Neuron (in vitro differentiated cells): ENCODE measurements around the gene RPN2.

Experiments
- H2AFZ ChIP-seq: one replicate; pipeline ENCODE4 v1.6.1; 2013; ENCODE audit warnings: low read depth, mild to moderate bottlenecking, inconsistent platforms, low read length, moderate library complexity
- H3K27me3 ChIP-seq: one replicate; pipeline ENCODE4 v1.6.1; 2013; ENCODE audit warnings: low read length; ENCODE audit not compliant: insufficient read depth
- H3K36me3 ChIP-seq: one replicate; pipeline ENCODE4 v1.6.1; 2013; ENCODE audit warnings: low read length; ENCODE audit not compliant: insufficient read depth
- H3K4me1 ChIP-seq: one replicate; pipeline ENCODE4 v1.6.1; 2013; ENCODE audit warnings: low read length; ENCODE audit not compliant: insufficient read depth
- H3K4me3 ChIP-seq: 2 replicates; pipeline ENCODE4 v1.5.1; 2013; ENCODE audit warnings: mild to moderate bottlenecking, low read length, moderate library complexity
- H3K9me3 ChIP-seq: one replicate; pipeline ENCODE4 v1.6.1; 2013; ENCODE audit warnings: low read length

RPN2 gene

DNA sequence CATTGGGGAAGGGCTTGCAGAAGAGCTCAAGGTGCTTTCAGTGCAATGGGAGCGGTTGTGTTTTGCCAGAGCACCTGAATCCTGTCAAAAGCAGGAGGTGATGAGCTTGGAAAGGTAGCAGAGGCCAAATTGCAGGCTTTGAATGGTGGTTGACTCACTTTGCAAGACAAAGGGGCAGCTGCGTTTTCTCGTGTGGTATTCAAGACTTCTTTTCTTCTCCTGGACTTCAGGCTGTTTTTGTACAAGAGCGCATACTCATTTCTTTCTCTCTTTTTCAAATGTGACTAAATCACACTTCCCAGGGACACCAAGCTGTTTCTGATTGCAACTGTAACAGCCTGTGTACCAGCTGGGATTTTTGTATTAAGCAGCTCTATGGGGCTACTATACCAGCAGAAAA lies 50.2 kb downstream of the RPN2 start:
- no peak overlapping the region for H2AFZ ChIP-seq
- peaks cover 86% of the 10 kb centered on the region for H3K36me3 ChIP-seq
- H3K4me1 ChIP-seq = peaks cover 23% of the 10 kb centered on the region
- H3K4me3 ChIP-seq = no peak overlapping the region
- H3K9me3 ChIP-seq = no peaks in the 10 kb centered on the region
- H3K27me3 ChIP-seq = no peaks in the 10 kb centered on the region

GRCh38 chr20:37230200-37230599 lies 51.1 kb downstream of the RPN2 start:
- Histone ChIP-seq H3K36me3 (peaks cover 86% of the 10 kb centered on the region), H3K4me3 (no peak overlapping the region), H2AFZ (no peak overlapping the region), H3K4me1 (peaks cover 23% of the 10 kb centered on the region), H3K27me3 (no peaks in the 10 kb centered on the region), H3K9me3 (no peaks in the 10 kb centered on the region)

DNA sequence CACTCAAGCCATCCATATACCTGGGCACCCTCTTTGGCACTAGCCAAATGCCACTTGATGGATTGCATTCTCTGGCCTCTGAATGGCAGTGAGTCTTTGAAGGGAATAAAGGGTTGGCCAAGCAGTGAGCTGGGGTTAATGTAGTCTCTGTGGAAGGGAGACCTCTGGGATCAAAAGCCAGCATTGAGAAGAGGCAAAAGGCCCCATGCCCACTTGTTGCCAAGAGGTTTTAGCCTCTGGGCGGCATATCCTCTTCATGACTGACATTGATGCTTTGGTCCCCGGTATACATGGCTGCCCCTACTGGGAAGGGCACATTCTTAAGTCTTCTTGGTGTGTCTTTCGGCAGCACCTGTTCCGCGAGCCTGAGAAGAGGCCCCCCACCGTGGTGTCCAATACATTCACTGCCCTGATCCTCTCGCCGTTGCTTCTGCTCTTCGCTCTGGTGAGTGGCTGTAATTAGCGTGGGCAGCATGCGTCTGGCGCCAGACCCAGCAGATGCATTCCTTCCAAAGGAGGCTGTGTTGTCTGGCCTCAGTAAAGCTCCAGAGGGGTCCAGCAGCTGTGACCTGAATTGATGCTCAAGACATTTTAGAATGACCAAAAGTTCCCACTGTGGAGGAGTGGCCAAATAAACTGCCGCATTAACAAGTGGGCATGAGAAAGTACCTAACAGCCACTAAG lies 53.0 kb downstream of the RPN2 start:
- Histone ChIP-seq H3K36me3 (peaks cover 85% of the 10 kb centered on the region), H2AFZ (no peak overlapping the region), H3K4me3 (no peak overlapping the region), H3K9me3 (no peaks in the 10 kb centered on the region), H3K27me3 (no peaks in the 10 kb centered on the region), H3K4me1 (peaks cover 23% of the 10 kb centered on the region)

DNA sequence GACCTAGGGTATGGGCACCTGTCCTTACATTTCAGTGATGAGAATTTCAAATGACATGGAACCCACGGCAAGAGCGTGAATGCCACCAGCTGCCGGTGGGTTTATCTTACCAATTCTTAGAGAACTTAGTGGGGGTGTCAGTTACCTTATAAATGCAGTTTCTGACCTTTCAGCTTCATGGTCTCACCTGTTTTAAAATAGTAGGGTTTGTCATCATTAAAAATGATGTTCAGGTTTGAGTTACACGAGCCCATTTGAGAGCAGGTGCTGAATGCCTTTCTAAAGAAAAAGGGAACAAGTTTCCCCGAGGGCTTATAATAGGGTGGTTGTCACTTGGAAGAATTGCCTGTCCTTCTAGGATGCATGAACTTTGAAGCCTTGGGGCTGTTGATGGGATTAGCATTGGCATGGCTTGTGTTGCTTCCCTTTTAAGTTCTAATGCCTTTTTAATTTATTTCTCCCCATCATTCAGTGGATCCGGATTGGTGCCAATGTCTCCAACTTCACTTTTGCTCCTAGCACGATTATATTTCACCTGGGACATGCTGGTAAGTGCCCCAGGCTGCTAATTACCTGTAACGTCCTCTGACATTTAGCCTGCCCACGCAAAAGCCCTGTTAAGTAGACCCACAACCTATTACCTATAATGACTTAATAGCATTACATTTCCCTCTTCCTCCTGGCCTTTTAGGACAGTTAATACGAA lies 54.6 kb downstream of the RPN2 start:
- no peaks in the 10 kb centered on the region for H3K9me3 ChIP-seq

GRCh38 chr20:37234254-37234581 lies 55.1 kb downstream of the RPN2 start:
- no peak overlapping the region for H3K4me3 ChIP-seq
- peaks cover 88% of the 10 kb centered on the region for H3K36me3 ChIP-seq
- no peaks in the 10 kb centered on the region for H3K9me3 ChIP-seq
- H3K4me1 ChIP-seq = peaks cover 23% of the 10 kb centered on the region
- H2AFZ ChIP-seq = no peak overlapping the region
- no peaks in the 10 kb centered on the region for H3K27me3 ChIP-seq

More for the DNA sequence above, 54.6 kb downstream of the RPN2 start:
- Histone ChIP-seq H3K27me3 (no peaks in the 10 kb centered on the region), H3K4me1 (peaks cover 23% of the 10 kb centered on the region), H3K4me3 (no peak overlapping the region), H3K36me3 (peaks cover 84% of the 10 kb centered on the region), H2AFZ (no peak overlapping the region)

GRCh38 chr20:37235065-37235464 lies 55.9 kb downstream of the RPN2 start:
- no peaks in the 10 kb centered on the region for H3K9me3 ChIP-seq
- no peak overlapping the region for H2AFZ ChIP-seq
- H3K36me3 ChIP-seq = peaks cover 93% of the 10 kb centered on the region
- H3K27me3 ChIP-seq = no peaks in the 10 kb centered on the region
- peaks cover 20% of the 10 kb centered on the region for H3K4me1 ChIP-seq
- H3K4me3 ChIP-seq = no peak overlapping the region

DNA sequence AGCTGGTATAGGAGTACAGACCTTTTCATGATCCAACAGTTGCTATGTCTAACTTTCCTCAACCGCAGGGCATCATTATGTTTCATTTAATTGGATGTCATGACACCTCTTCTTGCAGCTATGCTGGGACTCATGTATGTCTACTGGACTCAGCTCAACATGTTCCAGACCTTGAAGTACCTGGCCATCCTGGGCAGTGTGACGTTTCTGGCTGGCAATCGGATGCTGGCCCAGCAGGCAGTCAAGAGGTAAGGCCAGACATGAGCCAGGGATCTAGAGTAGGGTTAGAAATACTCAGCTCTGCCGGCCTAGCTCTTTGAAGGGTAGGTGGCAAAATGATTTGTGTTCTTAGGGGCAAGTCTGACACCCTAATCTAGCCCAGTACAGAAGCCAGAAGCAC lies 57.3 kb downstream of the RPN2 start:
- no peak overlapping the region for H3K4me3 ChIP-seq
- H3K36me3 ChIP-seq = peaks cover 93% of the 10 kb centered on the region
- H2AFZ ChIP-seq = no peak overlapping the region
- H3K9me3 ChIP-seq = no peaks in the 10 kb centered on the region
- peaks cover 16% of the 10 kb centered on the region for H3K4me1 ChIP-seq
- H3K27me3 ChIP-seq = no peaks in the 10 kb centered on the region

GRCh38 chr20:37237656-37238055 lies 58.5 kb downstream of the RPN2 start:
- Histone ChIP-seq H3K27me3 (no peaks in the 10 kb centered on the region), H3K9me3 (no peaks in the 10 kb centered on the region), H3K4me1 (peaks cover 16% of the 10 kb centered on the region), H3K4me3 (no peak overlapping the region), H3K36me3 (peaks cover 93% of the 10 kb centered on the region), H2AFZ (no peak overlapping the region)

DNA sequence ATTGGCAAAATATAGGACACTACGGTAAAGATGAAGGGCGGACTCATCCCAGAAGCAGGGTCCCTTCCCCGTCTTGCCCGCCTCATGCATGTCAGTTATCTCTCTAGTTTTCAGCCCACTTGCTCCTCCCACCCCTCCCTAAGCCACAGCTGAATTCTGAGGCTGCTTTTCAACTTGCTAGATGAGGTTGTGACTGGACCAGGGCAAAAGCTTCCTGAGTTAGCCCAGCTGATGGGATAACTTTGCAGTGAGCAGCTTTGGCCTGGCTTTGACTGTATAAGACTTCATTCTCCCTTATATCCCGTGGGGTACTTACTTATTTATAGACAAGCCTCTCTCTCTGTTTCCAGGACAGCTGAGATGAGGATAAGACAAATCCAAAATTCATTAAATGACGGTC lies 59.3 kb downstream of the RPN2 start:
- H3K4me1 ChIP-seq = peaks cover 16% of the 10 kb centered on the region
- H2AFZ ChIP-seq = no peak overlapping the region
- H3K9me3 ChIP-seq = no peaks in the 10 kb centered on the region
- peaks cover 94% of the 10 kb centered on the region for H3K36me3 ChIP-seq
- no peak overlapping the region for H3K4me3 ChIP-seq
- no peaks in the 10 kb centered on the region for H3K27me3 ChIP-seq

GRCh38 chr20:37238935-37239451 lies 59.9 kb downstream of the RPN2 start:
- H3K4me1 ChIP-seq = peaks cover 16% of the 10 kb centered on the region
- no peaks in the 10 kb centered on the region for H3K27me3 ChIP-seq

DNA sequence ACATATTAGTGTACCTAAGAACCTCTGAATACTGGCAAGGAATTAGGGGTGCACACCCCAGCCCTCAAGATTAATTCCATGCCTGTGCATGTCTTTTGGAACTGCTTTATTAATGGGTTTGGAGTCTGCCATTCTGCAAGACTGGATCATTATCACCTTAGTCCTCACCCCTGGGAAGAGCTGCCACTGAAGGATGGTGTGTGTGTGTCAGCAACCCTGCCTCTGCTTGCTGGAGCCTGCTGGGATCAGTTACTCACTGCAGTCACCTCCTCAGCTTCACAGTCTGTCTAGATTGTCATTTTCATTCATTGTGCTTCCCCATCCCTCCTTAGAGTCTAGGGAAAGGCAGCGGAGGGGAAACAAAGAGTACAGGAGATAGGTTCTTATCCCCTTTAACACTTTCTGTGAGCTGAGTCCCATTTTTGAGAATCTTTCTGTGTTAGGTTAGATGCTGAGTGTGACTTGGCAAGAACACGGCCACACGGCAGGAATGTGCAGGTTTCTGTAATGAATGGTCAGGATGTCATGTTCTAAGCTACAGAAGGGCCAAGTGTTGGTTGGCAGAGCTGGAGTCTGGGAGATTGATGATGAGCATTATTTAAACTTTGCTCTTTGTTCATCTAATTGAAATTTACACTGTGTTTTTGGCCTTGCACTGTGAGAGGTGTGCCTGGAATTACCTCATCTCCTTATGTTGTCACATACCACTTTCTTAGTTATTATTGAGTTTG lies 61.4 kb downstream of the RPN2 start:
- Histone ChIP-seq H3K4me3 (no peak overlapping the region), H3K4me1 (peaks cover 27% of the 10 kb centered on the region), H2AFZ (no peak overlapping the region), H3K36me3 (peaks cover 81% of the 10 kb centered on the region), H3K9me3 (no peaks in the 10 kb centered on the region), H3K27me3 (no peaks in the 10 kb centered on the region)

More at GRCh38 chr20:37238935-37239451, 59.9 kb downstream of the RPN2 start:
- Histone ChIP-seq H2AFZ (no peak overlapping the region), H3K4me3 (no peak overlapping the region), H3K9me3 (no peaks in the 10 kb centered on the region), H3K36me3 (peaks cover 94% of the 10 kb centered on the region)

GRCh38 chr20:37242503-37242902 lies 63.4 kb downstream of the RPN2 start:
- H3K27me3 ChIP-seq = no peaks in the 10 kb centered on the region
- H3K9me3 ChIP-seq = no peaks in the 10 kb centered on the region
- H3K4me1 ChIP-seq = peaks cover 38% of the 10 kb centered on the region
- H2AFZ ChIP-seq = no peak overlapping the region
- no peak overlapping the region for H3K4me3 ChIP-seq
- H3K36me3 ChIP-seq = peaks cover 64% of the 10 kb centered on the region
